Activated naive CD8-positive, alpha-beta T cell treated with anti-CD3 and anti-CD28 coated beads, Interleukin-2, amount 50 U/mL, for 24 hours (primary cell): ENCODE results near the gene SLC8A3.

ENCODE experiments used
- ATAC-seq: fragments of 150-1000 bp; cut with Tn5 transposase; one replicate; pipeline ENCODE4 v1.10.0; 2021
- DNase-seq: peaks from one replicate; pipeline ENCODE4 v3.0.0; 2021
- H3K27ac Mint-ChIP-seq: one replicate; pipeline ENCODE4 v1.8.0; 2021; ENCODE audit warnings: mild to moderate bottlenecking, mixed read lengths
- H3K27me3 Mint-ChIP-seq: one replicate; pipeline ENCODE4 v1.8.0; 2021; ENCODE audit warnings: mixed read lengths
- H3K36me3 Mint-ChIP-seq: one replicate; pipeline ENCODE4 v1.8.0; 2021; ENCODE audit warnings: low read depth, mixed read lengths
- H3K4me1 Mint-ChIP-seq: one replicate; pipeline ENCODE4 v1.8.0; 2021; ENCODE audit warnings: mixed read lengths
- H3K4me3 Mint-ChIP-seq: one replicate; pipeline ENCODE4 v1.8.0; 2021; ENCODE audit warnings: mild to moderate bottlenecking, moderate library complexity, mixed read lengths
- H3K9me3 Mint-ChIP-seq: one replicate; pipeline ENCODE4 v1.8.0; 2021; ENCODE audit warnings: mixed read lengths

SLC8A3 gene

DNA sequence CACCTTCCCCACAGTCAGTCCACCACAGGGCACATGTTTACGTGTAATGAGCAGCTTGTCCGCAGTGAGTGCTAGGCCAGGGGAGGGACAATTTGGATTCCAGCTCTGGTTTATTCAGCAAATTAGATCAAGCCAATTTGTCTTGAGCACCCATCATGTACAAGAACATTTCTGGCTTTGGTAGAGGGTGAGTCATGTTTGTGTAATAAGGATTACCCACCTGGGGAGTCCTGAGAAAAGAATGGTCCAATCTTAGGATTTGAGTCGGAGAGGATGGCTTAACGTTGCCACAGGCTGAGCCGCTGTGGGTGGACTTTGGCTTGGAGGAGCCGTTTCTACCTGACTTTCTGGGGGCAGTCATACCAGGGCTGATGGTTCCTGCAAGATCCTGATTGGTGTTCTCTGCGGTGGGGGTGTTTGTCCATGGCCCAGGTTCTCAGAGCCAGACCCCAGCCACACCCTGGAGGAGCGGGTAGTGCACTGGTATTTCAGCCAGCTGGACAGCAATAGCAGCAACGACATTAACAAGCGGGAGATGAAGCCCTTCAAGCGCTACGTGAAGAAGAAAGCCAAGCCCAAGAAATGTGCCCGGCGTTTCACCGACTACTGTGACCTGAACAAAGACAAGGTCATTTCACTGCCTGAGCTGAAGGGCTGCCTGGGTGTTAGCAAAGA, 165.8 kb downstream of the SLC8A3 start:
- DNase-seq (no peak), ATAC-seq (no peak)
- H3K27me3 Mint-ChIP-seq: no peaks in the 10 kb centered on the region
- no peak overlapping the region for H3K27ac Mint-ChIP-seq
- H3K36me3 Mint-ChIP-seq: no peaks in the 10 kb centered on the region
- no peak overlapping the region for H3K4me3 Mint-ChIP-seq
- H3K9me3 Mint-ChIP-seq: no peaks in the 10 kb centered on the region
- H3K4me1 Mint-ChIP-seq: peaks cover 4% of the 10 kb centered on the region

DNA sequence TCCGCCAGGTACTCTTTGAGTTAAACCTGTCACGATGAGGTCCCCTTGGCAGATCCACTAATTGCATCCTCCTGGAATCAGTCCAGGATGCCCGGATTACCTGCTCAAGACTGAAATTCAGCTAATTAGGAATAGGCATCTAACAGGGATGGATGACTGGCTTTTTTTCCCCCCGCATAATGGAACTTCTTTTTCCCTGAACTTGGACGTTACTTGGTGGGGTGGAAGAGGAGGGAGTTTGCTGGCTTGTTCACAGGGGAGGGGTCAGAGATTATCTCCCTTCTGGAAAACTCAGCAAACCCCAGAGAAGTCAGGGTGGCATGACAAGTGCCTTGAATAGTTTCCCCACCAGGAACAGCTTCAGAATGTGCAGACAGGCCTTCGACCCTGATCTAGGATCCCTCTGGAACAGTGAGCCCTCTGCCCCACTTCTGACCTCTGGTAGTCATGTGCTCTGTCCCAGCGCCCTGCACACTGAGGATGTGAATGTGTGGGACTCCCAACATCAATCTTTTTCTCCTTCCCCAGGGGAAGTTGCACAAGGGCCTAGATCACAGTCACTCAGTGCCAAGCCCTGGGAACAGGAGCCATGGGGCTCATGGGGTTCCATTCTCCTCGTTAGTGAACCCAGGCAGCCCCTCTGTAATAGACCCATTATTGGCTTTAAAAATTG, 167.1 kb downstream of the SLC8A3 start:
- H3K4me1 Mint-ChIP-seq: peaks cover 7% of the 10 kb centered on the region
- DNase-seq (no peak), ATAC-seq (no peak)
- no peak overlapping the region for H3K4me3 Mint-ChIP-seq
- no peaks in the 10 kb centered on the region for H3K9me3 Mint-ChIP-seq
- no peaks in the 10 kb centered on the region for H3K36me3 Mint-ChIP-seq
- H3K27ac Mint-ChIP-seq: no peak overlapping the region
- no peaks in the 10 kb centered on the region for H3K27me3 Mint-ChIP-seq

DNA sequence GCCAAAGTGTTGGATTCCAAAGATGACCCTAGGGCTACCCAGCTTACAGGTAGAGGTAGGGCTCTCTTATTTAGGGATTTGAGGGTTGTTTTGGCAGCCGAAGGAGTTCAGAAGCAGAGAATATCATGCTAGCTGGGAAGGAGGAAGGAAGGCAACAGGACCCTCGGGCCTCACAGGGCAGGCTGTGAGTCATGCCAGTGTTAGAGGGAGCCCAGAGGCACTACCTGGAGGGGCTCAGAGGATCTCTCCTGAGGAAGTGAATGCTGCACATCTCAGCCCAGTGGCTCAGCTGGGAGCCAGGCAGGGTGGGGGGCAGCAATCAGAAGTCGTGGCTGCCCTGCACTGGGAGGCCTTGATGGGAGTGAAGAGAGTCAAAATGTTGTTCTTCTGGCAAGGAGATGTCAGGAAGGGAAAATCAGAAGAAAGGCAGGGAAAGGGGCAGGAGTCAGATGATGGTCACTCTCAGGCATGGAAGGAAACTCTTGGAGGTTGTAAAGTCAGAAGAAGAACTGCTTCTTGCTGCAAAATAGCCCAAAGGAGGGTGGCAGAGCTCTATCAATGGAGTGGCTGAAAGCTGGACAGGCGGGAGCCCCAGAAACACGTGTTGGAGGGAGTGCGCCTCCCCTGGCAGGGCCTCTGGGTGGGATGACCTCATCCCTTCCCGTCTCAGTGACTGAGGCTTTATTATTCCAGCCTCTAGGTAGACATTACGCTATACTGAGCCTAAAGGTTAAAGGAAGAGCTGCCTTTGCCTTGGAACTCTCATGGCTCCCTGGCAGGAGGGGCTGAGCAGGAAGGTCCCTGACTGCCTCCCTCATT, 168.2 kb downstream of the SLC8A3 start:
- peaks cover 7% of the 10 kb centered on the region for H3K4me1 Mint-ChIP-seq
- ATAC-seq (no peak), DNase-seq (no peak)
- H3K27me3 Mint-ChIP-seq: no peaks in the 10 kb centered on the region
- no peak overlapping the region for H3K27ac Mint-ChIP-seq
- H3K4me3 Mint-ChIP-seq: no peak overlapping the region
- H3K9me3 Mint-ChIP-seq: no peaks in the 10 kb centered on the region
- H3K36me3 Mint-ChIP-seq: no peaks in the 10 kb centered on the region

DNA sequence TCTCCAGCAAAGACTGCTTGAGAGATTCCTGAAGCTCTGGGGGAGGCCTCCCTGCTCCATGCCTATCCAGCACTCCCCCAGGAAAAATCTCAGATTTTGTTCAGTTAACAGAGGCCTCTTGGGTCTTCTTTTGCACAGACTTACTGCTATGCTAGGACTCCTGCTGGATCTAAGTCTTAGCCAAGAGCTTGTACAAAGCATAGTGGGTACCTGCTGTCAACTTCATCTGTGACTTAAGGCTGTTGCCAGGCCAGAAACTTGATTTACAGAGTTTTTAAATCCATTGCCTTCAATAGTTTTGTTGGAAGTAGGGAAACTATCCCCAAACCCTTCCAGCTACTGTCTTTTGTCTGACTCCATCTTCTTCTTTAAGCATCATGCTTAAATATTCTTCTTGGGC, 169.1 kb downstream of the SLC8A3 start:
- DNase-seq (no peak), ATAC-seq (no peak)
- peaks cover 7% of the 10 kb centered on the region for H3K4me1 Mint-ChIP-seq
- H3K9me3 Mint-ChIP-seq: no peaks in the 10 kb centered on the region
- H3K27me3 Mint-ChIP-seq: no peaks in the 10 kb centered on the region
- no peak overlapping the region for H3K4me3 Mint-ChIP-seq
- H3K36me3 Mint-ChIP-seq: no peaks in the 10 kb centered on the region
- H3K27ac Mint-ChIP-seq: no peak overlapping the region

DNA sequence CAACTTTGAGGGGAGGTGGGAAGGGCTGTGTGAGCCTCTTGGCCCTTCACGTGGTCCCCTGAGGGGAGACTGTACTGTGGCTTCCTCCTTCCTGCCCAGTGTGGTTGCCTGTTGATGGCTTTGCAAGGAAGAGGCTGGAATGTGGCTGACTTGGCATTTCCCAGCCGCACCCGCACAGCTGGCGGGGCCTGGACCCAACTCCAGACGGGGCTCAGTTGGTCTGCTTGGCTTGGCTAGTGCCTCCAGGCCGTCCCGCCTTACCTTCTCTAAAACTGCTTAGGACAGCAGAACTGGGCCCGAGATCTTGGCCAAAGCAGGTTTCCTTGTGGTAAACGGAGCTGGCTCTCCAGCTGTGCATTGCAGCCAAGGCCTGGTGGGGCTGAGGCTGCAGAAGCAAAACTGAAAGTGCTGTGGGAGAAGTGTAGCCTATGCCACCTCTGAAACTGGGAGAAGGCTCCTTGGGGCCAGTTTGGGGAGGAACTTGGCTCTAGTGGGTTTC, 170.0 kb downstream of the SLC8A3 start:
- peaks cover 5% of the 10 kb centered on the region for H3K27me3 Mint-ChIP-seq
- H3K27ac Mint-ChIP-seq: no peak overlapping the region
- no peaks in the 10 kb centered on the region for H3K36me3 Mint-ChIP-seq
- H3K4me1 Mint-ChIP-seq: peaks cover 7% of the 10 kb centered on the region
- no peak for DNase-seq
- no peak for ATAC-seq
- no peaks in the 10 kb centered on the region for H3K9me3 Mint-ChIP-seq
- no peak overlapping the region for H3K4me3 Mint-ChIP-seq

DNA sequence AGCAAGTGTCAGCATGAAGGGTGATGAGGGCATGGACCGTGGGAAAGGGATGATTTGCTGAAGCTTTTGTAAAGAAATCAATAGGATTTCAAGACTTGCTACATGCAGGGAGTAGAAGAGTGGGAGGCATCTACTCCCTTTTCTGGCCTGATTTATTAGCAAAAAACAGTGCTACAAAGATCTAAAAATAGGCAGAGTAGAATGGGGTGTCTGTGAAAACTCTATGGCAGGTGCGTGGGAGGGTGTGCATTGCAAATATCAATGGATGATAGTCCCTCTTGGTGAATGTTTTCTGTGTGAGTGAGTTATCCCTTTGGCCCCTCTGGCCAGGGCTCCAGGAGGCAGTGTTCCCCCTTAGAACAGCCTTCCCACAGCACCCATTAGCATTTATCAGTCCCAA, 170.5 kb downstream of the SLC8A3 start:
- no peaks in the 10 kb centered on the region for H3K9me3 Mint-ChIP-seq
- no peak overlapping the region for H3K27ac Mint-ChIP-seq
- no peak overlapping the region for H3K4me3 Mint-ChIP-seq
- peaks cover 5% of the 10 kb centered on the region for H3K27me3 Mint-ChIP-seq
- no peak for ATAC-seq
- H3K36me3 Mint-ChIP-seq: no peaks in the 10 kb centered on the region
- DNase-seq: no peak
- H3K4me1 Mint-ChIP-seq: peaks cover 7% of the 10 kb centered on the region

DNA sequence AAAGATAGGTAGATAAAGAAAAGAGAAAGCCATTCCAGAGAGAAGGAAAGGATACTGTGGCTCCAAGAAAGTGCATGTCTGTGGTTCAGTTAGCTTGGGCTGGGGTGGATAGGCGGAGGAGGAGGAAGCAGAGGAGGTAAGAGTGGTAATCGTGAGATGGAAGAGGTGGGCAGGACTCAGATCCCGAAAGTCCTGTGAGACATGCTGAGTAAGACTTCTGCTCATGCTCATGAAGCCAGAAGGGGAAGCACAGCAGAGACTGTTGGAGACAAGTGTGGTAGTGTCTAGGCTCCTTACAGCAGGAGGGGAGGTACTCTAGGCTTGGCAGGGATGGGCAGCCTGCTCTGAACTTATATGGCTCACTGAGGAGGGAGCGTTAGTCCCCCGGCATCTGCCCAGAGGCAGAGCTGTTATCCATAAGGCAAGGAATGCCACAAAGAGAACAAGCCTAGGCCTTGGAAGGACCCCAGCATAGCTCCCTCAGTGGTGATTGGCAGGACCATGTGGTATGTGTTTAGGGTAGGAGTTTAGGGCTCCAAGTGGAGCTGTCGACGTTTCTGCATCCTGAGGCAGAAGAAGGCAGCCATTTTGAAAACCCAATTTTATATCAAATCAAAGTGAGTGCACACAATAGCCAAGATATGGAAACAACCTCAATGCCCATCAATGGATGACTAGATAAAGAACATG, 174.2 kb downstream of the SLC8A3 start:
- H3K9me3 Mint-ChIP-seq: no peaks in the 10 kb centered on the region

DNA sequence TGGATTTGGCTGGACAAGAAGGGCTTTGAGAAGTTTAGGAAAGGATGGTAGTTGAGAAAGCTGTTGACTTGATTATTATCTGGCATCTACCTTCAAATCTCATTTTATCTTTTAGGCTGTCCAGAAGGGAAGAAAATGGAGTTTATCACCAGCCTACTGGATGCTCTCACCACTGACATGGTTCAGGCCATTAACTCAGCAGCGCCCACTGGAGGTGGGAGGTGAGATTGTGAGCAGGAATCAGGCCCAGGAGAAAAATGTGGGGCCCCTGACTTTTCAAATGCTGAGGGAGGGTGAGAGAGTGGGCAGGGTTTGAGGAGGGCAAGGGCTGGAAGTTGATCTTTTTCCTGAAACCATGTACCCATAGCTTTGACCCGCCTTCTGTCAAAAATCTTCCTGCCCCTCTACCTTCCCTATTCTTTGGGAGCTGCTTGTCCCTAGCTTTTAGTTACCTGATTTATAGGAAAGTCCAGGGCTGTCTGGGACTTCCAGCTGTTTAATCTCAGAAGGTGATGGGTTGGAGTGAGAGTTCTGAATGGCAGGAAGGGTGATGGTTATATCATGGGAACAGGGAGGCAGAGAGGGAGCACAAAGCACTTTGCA, 175.4 kb downstream of the SLC8A3 start:
- Mint-ChIP-seq H3K9me3 (no peaks in the 10 kb centered on the region), H3K27ac (no peak overlapping the region), H3K4me3 (no peak overlapping the region), H3K36me3 (no peaks in the 10 kb centered on the region), H3K4me1 (peaks cover 5% of the 10 kb centered on the region), H3K27me3 (peaks cover 5% of the 10 kb centered on the region)
- ATAC-seq (no peak), DNase-seq (peak; percentile 54)

More for the DNA sequence above, 174.2 kb downstream of the SLC8A3 start:
- ATAC-seq: no peak
- Mint-ChIP-seq H3K27me3 (peaks cover 5% of the 10 kb centered on the region), H3K36me3 (no peaks in the 10 kb centered on the region), H3K27ac (no peak overlapping the region), H3K4me3 (no peak overlapping the region), H3K4me1 (peaks cover 7% of the 10 kb centered on the region)
- DNase-seq: no peak

DNA sequence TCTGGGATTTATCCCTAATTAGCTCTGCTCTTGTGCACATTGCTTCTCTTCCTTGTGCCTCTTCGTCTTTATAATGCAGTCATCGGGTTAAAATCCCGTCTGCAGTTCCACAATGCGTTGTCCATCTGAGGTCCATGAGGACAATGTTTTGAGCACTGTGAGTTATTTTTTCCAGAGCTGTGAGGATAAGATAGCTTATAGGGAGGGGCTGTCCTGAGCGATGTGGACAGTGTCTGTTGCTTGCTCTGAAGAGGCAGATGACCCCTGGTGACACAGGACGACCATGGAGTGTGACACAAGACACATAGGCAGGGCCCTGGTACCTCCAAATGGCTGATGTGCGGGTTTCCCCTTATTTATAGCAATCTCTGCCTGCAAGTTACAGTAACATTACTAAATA, 177.0 kb downstream of the SLC8A3 start:
- H3K4me3 Mint-ChIP-seq: no peak overlapping the region
- H3K27me3 Mint-ChIP-seq: peaks cover 5% of the 10 kb centered on the region
- H3K27ac Mint-ChIP-seq: no peak overlapping the region
- H3K9me3 Mint-ChIP-seq: no peaks in the 10 kb centered on the region
- DNase-seq (no peak), ATAC-seq (no peak)
- no peaks in the 10 kb centered on the region for H3K36me3 Mint-ChIP-seq
- no peaks in the 10 kb centered on the region for H3K4me1 Mint-ChIP-seq

DNA sequence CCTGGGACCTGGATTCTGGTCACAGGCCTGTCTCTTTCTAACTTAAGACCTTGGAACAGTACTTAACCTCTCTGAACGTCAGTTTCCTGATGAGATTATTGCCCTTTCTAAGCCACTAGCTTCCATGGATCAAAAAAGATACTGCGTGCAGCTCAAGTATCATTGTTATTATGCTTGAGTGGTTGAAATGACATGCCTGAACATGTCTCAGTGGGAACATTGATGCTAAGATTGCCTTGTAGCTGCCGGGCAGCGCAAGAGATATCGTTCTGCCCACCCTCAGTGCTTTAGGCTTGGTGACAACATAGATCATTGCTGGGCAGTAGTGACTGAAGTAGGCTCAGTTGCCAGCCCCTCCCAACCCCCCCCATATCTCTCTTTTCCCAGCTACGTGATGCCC, 177.7 kb downstream of the SLC8A3 start:
- Mint-ChIP-seq H3K27me3 (peaks cover 5% of the 10 kb centered on the region), H3K36me3 (no peaks in the 10 kb centered on the region), H3K27ac (no peak overlapping the region), H3K9me3 (no peaks in the 10 kb centered on the region), H3K4me3 (no peak overlapping the region), H3K4me1 (no peaks in the 10 kb centered on the region)
- ATAC-seq (no peak), DNase-seq (no peak)

DNA sequence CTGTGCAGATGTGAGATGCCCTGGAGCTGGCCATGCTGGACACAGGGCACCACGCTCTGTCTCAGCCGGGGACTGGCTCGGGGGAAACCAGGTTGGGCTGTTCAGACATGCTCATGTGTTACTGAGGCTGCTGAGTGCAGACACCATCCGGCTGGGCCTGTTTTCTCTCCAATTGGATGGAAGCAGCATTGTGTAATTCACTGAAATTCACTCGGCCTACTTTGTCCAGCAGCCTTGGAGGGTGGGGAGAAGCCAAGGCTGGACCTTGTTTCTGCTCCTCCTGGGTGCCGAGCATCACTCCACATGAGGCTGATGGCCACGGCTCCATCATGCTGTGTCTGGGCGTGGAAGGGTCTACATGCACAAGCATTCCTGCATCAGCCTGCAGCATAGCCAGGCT, 178.8 kb downstream of the SLC8A3 start:
- DNase-seq (no peak), ATAC-seq (no peak)
- Mint-ChIP-seq H3K36me3 (no peaks in the 10 kb centered on the region), H3K9me3 (no peaks in the 10 kb centered on the region), H3K27ac (no peak overlapping the region), H3K27me3 (peaks cover 5% of the 10 kb centered on the region), H3K4me1 (no peaks in the 10 kb centered on the region), H3K4me3 (no peak overlapping the region)

DNA sequence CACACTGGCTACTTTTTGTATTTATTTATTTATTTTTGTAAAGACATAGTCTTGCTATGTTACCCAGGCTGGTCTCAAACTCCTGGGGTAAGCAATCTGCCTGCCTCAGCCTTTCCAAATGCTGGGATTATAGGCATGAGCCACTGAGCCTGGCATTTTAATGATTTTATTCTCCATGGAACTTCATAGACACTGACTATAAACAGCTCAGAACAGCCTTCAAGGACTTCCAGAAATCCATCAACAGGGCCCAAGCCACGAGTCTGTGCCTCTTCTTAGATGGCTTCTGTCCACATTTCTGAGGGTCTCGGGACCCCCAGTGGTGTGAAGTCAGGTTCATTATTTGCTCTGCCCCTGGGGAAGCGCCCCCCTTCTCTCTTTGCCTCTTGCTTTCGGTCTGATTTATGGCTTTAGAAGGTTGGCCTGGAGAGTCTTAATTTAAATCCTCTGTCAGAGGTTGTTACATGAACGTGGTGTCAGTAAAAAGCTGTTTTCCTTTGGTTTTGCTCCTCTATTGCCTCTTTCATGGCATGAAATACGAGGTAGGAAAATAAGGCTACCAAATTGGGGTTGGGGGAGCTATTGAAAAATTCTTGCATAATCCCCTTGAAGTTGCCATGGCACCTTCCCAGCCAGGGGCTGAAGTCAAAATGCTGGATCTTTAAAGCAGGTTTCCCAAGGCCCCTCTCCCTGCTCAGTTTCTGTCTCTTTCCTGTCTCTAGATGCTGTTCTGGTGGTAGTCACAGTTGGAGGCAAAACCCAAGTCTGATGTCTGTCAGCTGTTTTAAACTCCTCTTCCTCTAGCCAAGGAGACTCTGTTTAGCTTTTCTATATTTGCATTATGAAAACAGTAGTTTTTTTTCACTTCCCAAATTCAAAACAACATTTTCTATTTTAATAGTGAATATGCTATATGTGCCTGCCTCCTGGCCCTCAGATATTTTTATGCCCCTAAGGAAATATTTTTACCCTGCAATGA, 180.2 kb downstream of the SLC8A3 start:
- ATAC-seq (no peak), DNase-seq (no peak)
- Mint-ChIP-seq H3K27ac (no peak overlapping the region), H3K4me1 (no peaks in the 10 kb centered on the region), H3K27me3 (no peaks in the 10 kb centered on the region), H3K4me3 (no peak overlapping the region), H3K9me3 (no peaks in the 10 kb centered on the region), H3K36me3 (no peaks in the 10 kb centered on the region)

DNA sequence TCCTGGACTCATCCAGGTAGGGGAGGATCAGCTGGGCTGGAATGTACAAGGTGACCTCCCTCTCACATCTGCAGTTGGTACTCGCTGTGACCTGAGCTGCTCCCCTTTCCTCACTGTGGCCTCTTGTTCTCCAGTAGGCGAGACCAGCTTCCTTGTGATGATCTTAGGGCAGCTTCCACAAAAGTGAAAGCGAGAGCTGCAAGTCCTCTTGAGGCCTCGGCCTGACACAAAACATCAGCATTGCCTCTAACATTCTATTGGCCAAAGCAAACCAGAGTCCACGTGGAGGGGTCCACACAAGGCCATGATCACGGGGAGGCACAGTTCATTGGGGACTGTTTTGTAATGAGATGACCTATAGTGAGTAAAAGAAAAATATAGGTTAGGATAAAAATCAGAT, 182.1 kb downstream of the SLC8A3 start:
- no peak for DNase-seq
- no peaks in the 10 kb centered on the region for H3K4me1 Mint-ChIP-seq
- no peaks in the 10 kb centered on the region for H3K27me3 Mint-ChIP-seq
- H3K4me3 Mint-ChIP-seq: no peak overlapping the region
- no peaks in the 10 kb centered on the region for H3K9me3 Mint-ChIP-seq
- no peak for ATAC-seq
- no peak overlapping the region for H3K27ac Mint-ChIP-seq
- no peaks in the 10 kb centered on the region for H3K36me3 Mint-ChIP-seq
